ENCODE measurements around the gene TOPAZ1.

DNA sequence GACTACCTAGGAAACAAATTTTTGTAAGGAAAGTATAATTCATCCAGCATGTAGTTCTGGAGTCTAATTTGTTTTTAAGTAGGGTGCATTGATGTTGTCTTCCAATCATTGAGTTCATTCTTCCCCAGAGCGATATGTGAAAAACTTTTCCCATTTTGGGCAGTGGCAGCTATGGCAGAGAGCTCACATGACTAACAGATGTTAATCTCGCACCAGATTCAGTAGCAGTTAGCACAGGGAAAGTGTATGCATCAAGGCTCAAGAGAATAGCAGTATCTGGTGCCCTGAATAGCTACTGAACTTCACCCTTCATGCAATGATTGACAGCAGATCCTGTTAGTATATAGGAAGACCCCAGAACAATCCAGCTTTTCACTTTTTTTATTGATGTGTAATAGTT, 50.6 kb downstream of the TOPAZ1 start:
- TF ChIP-seq POLR2AphosphoS5 (IDR thresholded peaks at IDR 0.05) (no peak), POLR2A (IDR thresholded peaks at IDR 0.05) (no peak)
- TF ChIP-seq, protein P1, sequence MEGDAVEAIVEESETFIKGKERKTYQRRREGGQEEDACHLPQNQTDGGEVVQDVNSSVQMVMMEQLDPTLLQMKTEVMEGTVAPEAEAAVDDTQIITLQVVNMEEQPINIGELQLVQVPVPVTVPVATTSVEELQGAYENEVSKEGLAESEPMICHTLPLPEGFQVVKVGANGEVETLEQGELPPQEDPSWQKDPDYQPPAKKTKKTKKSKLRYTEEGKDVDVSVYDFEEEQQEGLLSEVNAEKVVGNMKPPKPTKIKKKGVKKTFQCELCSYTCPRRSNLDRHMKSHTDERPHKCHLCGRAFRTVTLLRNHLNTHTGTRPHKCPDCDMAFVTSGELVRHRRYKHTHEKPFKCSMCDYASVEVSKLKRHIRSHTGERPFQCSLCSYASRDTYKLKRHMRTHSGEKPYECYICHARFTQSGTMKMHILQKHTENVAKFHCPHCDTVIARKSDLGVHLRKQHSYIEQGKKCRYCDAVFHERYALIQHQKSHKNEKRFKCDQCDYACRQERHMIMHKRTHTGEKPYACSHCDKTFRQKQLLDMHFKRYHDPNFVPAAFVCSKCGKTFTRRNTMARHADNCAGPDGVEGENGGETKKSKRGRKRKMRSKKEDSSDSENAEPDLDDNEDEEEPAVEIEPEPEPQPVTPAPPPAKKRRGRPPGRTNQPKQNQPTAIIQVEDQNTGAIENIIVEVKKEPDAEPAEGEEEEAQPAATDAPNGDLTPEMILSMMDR (IDR thresholded peaks at IDR 0.05), result no peak

Data from stomach (tissue), 4 donors.